Skeletal muscle satellite cell (primary cell): ENCODE measurements around the gene SLC25A45.
"Not testable (repeated sequence)": the region's sequence is repeated elsewhere in the genome, so short reads cannot be mapped to it uniquely, and the experiment has no call there.

Source experiments
- H3K27me3 ChIP-seq: 2 replicates; pipeline ENCODE4 v1.7.0; 2013; ENCODE audit warnings: low read length; ENCODE audit not compliant: control insufficient read depth, insufficient read depth
- H3K36me3 ChIP-seq: 2 replicates; pipeline ENCODE4 v1.7.0; 2013; ENCODE audit warnings: mild to moderate bottlenecking, control low read depth, low read length; ENCODE audit not compliant: insufficient read depth
- H3K4me1 ChIP-seq: 2 replicates; pipeline ENCODE4 v1.7.0; 2013; ENCODE audit warnings: low read length; ENCODE audit not compliant: control insufficient read depth, insufficient read depth
- H3K4me2 ChIP-seq: 2 replicates; pipeline ENCODE4 v1.7.0; 2013; ENCODE audit warnings: mild to moderate bottlenecking, low read length
- H3K4me3 ChIP-seq: 2 replicates; pipeline ENCODE4 v1.7.0; 2013; ENCODE audit warnings: low read length
- H3K9ac ChIP-seq: 2 replicates; pipeline ENCODE4 v1.7.0; 2013; ENCODE audit warnings: mild to moderate bottlenecking, low read depth, low read length, moderate library complexity
- H3K9me3 ChIP-seq: replicated peaks from 2 replicates; pipeline ENCODE4 v1.7.0; 2013; ENCODE audit warnings: mild to moderate bottlenecking, control low read depth, low read length

The SLC25A45 gene

DNA sequence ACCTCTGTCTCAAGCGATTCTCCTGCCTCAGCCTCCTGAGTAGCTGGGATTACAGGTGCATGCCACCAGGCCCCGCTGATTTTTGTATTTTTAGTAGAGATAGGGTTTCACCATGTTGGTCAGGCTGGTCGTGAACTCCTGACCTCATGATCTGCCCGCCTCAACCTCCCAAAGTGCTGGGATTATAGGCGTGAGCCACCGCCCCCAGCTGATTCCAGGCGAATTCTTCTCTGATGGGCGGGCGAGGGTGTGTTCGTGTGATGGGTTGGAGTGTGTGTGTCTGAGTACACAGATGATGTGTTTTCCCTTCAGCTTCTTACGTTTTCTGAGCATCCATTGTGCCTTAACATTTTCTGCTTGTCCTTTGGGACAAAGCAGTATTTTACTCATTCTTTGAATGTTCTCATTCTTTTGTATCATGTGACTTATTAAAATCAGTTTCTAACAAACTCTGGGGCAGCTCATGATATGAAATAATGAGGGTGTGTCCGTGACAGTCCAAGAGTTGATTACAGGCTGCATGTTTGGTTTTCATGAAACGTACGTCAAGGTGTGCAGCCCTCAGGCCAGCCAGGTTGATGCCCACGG lies 30.7 kb upstream of the SLC25A45 start:
- H3K9ac ChIP-seq, H3K27me3 ChIP-seq, H3K4me3 ChIP-seq, H3K4me2 ChIP-seq, H3K9me3 ChIP-seq: not testable (repeated sequence)
- Histone ChIP-seq H3K4me1 (peaks cover 25% of the 10 kb centered on the region), H3K36me3 (peaks cover 47% of the 10 kb centered on the region)

- Histone ChIP-seq H3K9me3 (no peaks in the 10 kb centered on the region), H3K36me3 (peaks cover 49% of the 10 kb centered on the region), H3K9ac (no peak overlapping the region), H3K4me1 (peaks cover 18% of the 10 kb centered on the region), H3K4me2 (no peak overlapping the region), H3K4me3 (no peak overlapping the region), H3K27me3 (no peaks in the 10 kb centered on the region)
These were observed 30.0 kb upstream of the SLC25A45 start for GRCh38 chr11:65412271-65413076.

GRCh38 chr11:65411681-65412070 lies 29.2 kb upstream of the SLC25A45 start:
- peaks cover 49% of the 10 kb centered on the region for H3K36me3 ChIP-seq
- no peak overlapping the region for H3K4me3 ChIP-seq
- peaks cover 10% of the 10 kb centered on the region for H3K4me1 ChIP-seq
- H3K9ac ChIP-seq: no peak overlapping the region
- no peak overlapping the region for H3K4me2 ChIP-seq
- no peaks in the 10 kb centered on the region for H3K9me3 ChIP-seq
- H3K27me3 ChIP-seq: no peaks in the 10 kb centered on the region

GRCh38 chr11:65410936-65411680 lies 28.7 kb upstream of the SLC25A45 start:
- no peak overlapping the region for H3K4me2 ChIP-seq
- H3K4me1 ChIP-seq: peaks cover 4% of the 10 kb centered on the region
- H3K4me3 ChIP-seq: no peak overlapping the region
- peaks cover 49% of the 10 kb centered on the region for H3K36me3 ChIP-seq
- H3K9ac ChIP-seq: no peak overlapping the region
- no peaks in the 10 kb centered on the region for H3K9me3 ChIP-seq
- no peaks in the 10 kb centered on the region for H3K27me3 ChIP-seq

- Histone ChIP-seq H3K4me1 (no peaks in the 10 kb centered on the region), H3K9ac (no peak overlapping the region), H3K36me3 (peaks cover 65% of the 10 kb centered on the region), H3K9me3 (no peaks in the 10 kb centered on the region), H3K27me3 (no peaks in the 10 kb centered on the region), H3K4me2 (no peak overlapping the region), H3K4me3 (no peak overlapping the region)
These were observed 22.3 kb upstream of the SLC25A45 start for GRCh38 chr11:65404638-65405339.

- no peak overlapping the region for H3K4me2 ChIP-seq
- H3K4me3 ChIP-seq: no peak overlapping the region
- peaks cover 65% of the 10 kb centered on the region for H3K36me3 ChIP-seq
- H3K27me3 ChIP-seq: no peaks in the 10 kb centered on the region
- H3K4me1 ChIP-seq: no peaks in the 10 kb centered on the region
- H3K9ac ChIP-seq: no peak overlapping the region
- H3K9me3 ChIP-seq: no peaks in the 10 kb centered on the region
These were observed 21.8 kb upstream of the SLC25A45 start for GRCh38 chr11:65404210-65404609.

GRCh38 chr11:65403607-65404121 lies 21.2 kb upstream of the SLC25A45 start:
- Histone ChIP-seq H3K36me3 (peaks cover 60% of the 10 kb centered on the region), H3K4me2 (no peak overlapping the region), H3K9ac (no peak overlapping the region), H3K4me3 (no peak overlapping the region), H3K27me3 (no peaks in the 10 kb centered on the region), H3K9me3 (no peaks in the 10 kb centered on the region), H3K4me1 (no peaks in the 10 kb centered on the region)

GRCh38 chr11:65402790-65403189 lies 20.3 kb upstream of the SLC25A45 start:
- no peak overlapping the region for H3K4me2 ChIP-seq
- no peaks in the 10 kb centered on the region for H3K9me3 ChIP-seq
- no peak overlapping the region for H3K9ac ChIP-seq
- no peaks in the 10 kb centered on the region for H3K4me1 ChIP-seq
- no peak overlapping the region for H3K4me3 ChIP-seq
- no peaks in the 10 kb centered on the region for H3K27me3 ChIP-seq
- H3K36me3 ChIP-seq: peaks cover 62% of the 10 kb centered on the region

DNA sequence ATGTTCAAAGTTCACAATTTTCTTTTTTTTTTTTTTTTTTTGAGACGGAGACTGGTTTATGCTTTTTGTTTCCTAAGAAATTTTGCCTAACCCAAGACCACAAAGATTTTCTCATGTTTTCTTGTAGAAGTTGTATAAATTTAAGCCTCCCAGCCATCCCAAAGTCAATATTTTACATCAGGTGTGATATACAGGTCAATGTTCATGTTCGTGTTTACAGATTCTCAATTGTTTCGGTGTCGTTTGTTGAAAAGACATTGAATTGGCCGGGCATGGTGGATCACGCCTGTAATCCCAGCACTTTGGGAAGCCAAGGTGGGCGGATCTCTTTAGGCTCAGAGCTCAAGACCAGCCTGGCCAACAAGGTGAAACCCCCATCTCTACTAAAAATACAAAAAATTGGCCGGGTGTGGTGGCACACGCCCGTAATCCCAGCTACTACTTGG lies 19.4 kb upstream of the SLC25A45 start:
- no peaks in the 10 kb centered on the region for H3K9me3 ChIP-seq
- peaks cover 70% of the 10 kb centered on the region for H3K36me3 ChIP-seq
- no peak overlapping the region for H3K9ac ChIP-seq
- no peaks in the 10 kb centered on the region for H3K4me1 ChIP-seq
- no peaks in the 10 kb centered on the region for H3K27me3 ChIP-seq
- H3K4me2 ChIP-seq: no peak overlapping the region
- H3K4me3 ChIP-seq: no peak overlapping the region

- no peaks in the 10 kb centered on the region for H3K4me1 ChIP-seq
- H3K9me3 ChIP-seq: no peaks in the 10 kb centered on the region
- H3K4me2 ChIP-seq: no peak overlapping the region
- H3K27me3 ChIP-seq: no peaks in the 10 kb centered on the region
- H3K9ac ChIP-seq: no peak overlapping the region
- no peak overlapping the region for H3K4me3 ChIP-seq
- peaks cover 74% of the 10 kb centered on the region for H3K36me3 ChIP-seq
These were observed 18.8 kb upstream of the SLC25A45 start for GRCh38 chr11:65401073-65401802.
